Measurements from ENCODE around the gene C1QTNF5. TPM values are rescaled to one million over a fixed set of nuclear protein-coding genes. Genes with fewer than 3 reads are reported as not detected.

C1QTNF5 gene
- total RNA-seq, 1 experiment from 2014 or later: 0.33 TPM

DNA sequence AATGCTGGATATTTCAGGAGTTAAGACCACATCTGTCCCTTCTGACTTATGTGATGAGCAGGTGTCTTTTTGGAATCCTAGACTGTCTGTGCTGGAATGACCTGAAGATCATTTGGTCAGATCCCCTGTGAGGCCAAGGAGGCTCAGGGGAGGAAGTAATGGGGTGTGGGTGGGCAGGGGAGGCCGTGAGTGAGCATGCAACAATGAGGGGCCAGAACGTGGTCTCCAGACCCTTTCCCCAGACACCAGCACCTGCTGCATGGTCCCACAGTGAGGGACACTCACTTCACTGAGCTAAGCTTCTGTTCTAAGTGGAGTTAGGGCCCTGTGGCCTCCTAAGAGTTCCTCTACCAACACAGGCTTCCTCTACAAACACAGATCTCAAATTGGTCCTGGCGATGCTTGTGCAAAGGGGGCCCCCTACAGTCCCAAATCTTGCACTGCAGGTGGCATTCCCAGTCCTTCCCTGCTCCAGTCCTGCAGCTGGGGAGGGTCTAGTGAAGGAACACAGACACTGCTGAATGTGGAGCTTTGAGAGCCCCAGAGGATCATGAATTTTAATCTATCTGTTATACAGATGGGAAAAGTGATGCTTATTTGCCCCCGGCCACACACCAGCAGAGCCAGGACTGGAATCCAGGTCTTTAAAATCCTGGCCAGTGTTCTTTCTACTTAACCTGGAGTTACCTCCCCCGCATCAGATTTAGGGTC lies 33.4 kb upstream of the C1QTNF5 start:
- WGBS (ENCODE audit: extremely low coverage, insufficient read length, low lambda C conversion rate): no CpG with 5 or more reads among the region's 5 CpGs

More for the DNA sequence above, 33.4 kb upstream of the C1QTNF5 start:
- no peak overlapping the region for H3K27ac Mint-ChIP-seq
- H4K8ac ChIP-seq (replicated peaks; ENCODE audit: insufficient read length, low read depth, low read length): no peak overlapping the region
- H2BK5ac ChIP-seq (ENCODE audit: insufficient read length, low read length): no peak overlapping the region
- H3K27me3 ChIP-seq (ENCODE audit: insufficient read depth, low read length): no peaks in the 10 kb centered on the region
- no peaks in the 10 kb centered on the region for H4K20me1 ChIP-seq (ENCODE audit: control insufficient read depth, insufficient read depth, insufficient read length)
- no peak overlapping the region for H3K4me2 ChIP-seq (ENCODE audit: insufficient read depth, insufficient read length, low read length)
- no peak overlapping the region for H3K14ac ChIP-seq (ENCODE audit: insufficient read depth, low read length)
- no peak overlapping the region for H2BK20ac ChIP-seq (ENCODE audit: low read depth, low read length, poor library complexity, severe bottlenecking)
- no peaks in the 10 kb centered on the region for H3K79me1 ChIP-seq (ENCODE audit: insufficient read depth, low read depth, low read length, poor library complexity, severe bottlenecking)
- TF ChIP-seq CTCF (conservative IDR thresholded peaks at IDR 0.05): peak; percentile 93
- peaks cover 69 to 78% of the 10 kb centered on the region in 2 experiments for H3K4me1 Mint-ChIP-seq
- DNase-seq: peak; percentile 88
- H3K4me3 Mint-ChIP-seq: no peak overlapping the region; a peak in 1 of 5 replicates
- H3K4me1 ChIP-seq (ENCODE audit: insufficient read depth, low read length): peaks cover 2% of the 10 kb centered on the region; the same call in 1 of the 2 replicates
- H3K27ac ChIP-seq (ENCODE audit: insufficient read length, low read depth, low read length): no peak overlapping the region
- H3K9me3 Mint-ChIP-seq: no peaks in the 10 kb centered on the region
- H2BK120ac ChIP-seq (ENCODE audit: low read depth, low read length, poor library complexity, severe bottlenecking): no peak overlapping the region
- H3K9me3 ChIP-seq (ENCODE audit: control insufficient read depth, low read depth, low read length): no peaks in the 10 kb centered on the region
- H3K4ac ChIP-seq (ENCODE audit: low read depth, low read length): no peak overlapping the region
- no peak overlapping the region for H4K91ac ChIP-seq (ENCODE audit: insufficient read length, low read depth, low read length)
- no peak overlapping the region for H2BK12ac ChIP-seq (ENCODE audit: insufficient read length, low read depth, low read length)
- no peak overlapping the region for H2AFZ ChIP-seq (ENCODE audit: low read length)
- H2BK15ac ChIP-seq (ENCODE audit: low read depth, low read length): no peak overlapping the region
- H3K18ac ChIP-seq (ENCODE audit: insufficient read length, low read depth, low read length): no peak overlapping the region
- H3K27me3 Mint-ChIP-seq (ENCODE audit: low read depth): peaks cover 14% of the 10 kb centered on the region
- H2AK5ac ChIP-seq (ENCODE audit: insufficient read length, low read length): no peak overlapping the region
- H3K56ac ChIP-seq (ENCODE audit: insufficient read length, low read depth, low read length): no peak overlapping the region
- no peak overlapping the region for H3K23ac ChIP-seq (ENCODE audit: insufficient read length, low read depth, low read length)
- no peaks in the 10 kb centered on the region for H3K23me2 ChIP-seq (ENCODE audit: insufficient read length, low read depth, low read length, poor library complexity, severe bottlenecking)
- H4K5ac ChIP-seq (ENCODE audit: insufficient read length, low read depth, low read length): no peak overlapping the region
- no peak overlapping the region for H3K9ac ChIP-seq (ENCODE audit: extremely low read depth, insufficient read length, low read length)
- H3K36me3 Mint-ChIP-seq (ENCODE audit: insufficient read depth in 1 of 3, low read depth in 3 of 3): peaks cover 0 to 3% (median 0%) of the 10 kb centered on the region in 3 experiments; a peak in 1 of 7 replicates
- H3T11ph ChIP-seq (ENCODE audit: low read length): no peak overlapping the region
- H3K79me2 ChIP-seq (ENCODE audit: insufficient read depth, low read length): no peaks in the 10 kb centered on the region

Measured in H9 (cell line).